Left colon (tissue), 2 donors: ENCODE results near the gene ARHGAP24. TPM values are rescaled to one million over a fixed set of nuclear protein-coding genes. Genes with fewer than 3 reads are reported as not detected.
"Not testable (repeated sequence)": the region's sequence is repeated elsewhere in the genome, so short reads cannot be mapped to it uniquely, and the experiment has no call there.

Experiments
- ATAC-seq: fragments of 200-7000 bp; cut with Tn5 transposase; one replicate; pipeline ENCODE4 v1.9.1; 2020; ENCODE audit warnings: mild to moderate bottlenecking, moderate library complexity
- DNase-seq, 2 donors: peaks; one replicate each; pipeline ENCODE4 v3.0.0-alpha.2; 2020
- intact Hi-C, 2 donors: fragments of 100-400 bp; cut with DNase I in 1 of 2; cut with micrococcal nuclease in 1 of 2; formaldehyde crosslinking; loops; one replicate each; pipeline versions ENCODE4 v1.11.2 to v1.14.0; 2022; cut with DNase I, micrococcal nuclease
- total RNA-seq, 2 donors: library from RNA; stranded (reverse); fragmentation: NEBNext Ultra II Directional; extraction: Animal tissue kit (Norgen Biotek cat#: 25700); gene quantifications; one replicate each; pipeline ENCODE4 v1.2.1, GENCODE V29; 2021
- donor health status: DM: no; HTN: no; CAD: no.
- donor health status: DM: yes; HTN: yes; CAD: no.

Gene ARHGAP24
- total RNA-seq, 2 donors from 2014 or later, result 6.0 to 7.0 TPM

DNA sequence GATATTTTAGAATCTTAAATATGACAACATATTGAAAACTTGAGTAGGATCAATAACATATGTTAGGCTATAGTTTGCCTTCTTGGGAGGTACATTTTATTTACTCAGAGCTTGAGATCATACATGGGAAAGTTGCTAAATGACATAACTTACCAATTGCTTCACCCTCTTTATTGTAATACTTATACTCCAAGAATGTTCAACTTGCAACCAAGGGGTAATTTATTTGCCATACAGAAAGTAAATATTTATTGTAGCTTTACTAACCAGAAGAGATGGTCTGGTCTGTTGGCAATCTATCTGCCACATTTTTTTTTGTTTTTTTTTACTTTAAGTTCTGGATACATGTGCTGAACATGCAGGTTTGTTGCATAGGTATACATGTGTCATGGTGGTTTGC lies 426.6 kb downstream of the ARHGAP24 start:
- no peak for DNase-seq
- intact Hi-C loops, result no loop called here

DNA sequence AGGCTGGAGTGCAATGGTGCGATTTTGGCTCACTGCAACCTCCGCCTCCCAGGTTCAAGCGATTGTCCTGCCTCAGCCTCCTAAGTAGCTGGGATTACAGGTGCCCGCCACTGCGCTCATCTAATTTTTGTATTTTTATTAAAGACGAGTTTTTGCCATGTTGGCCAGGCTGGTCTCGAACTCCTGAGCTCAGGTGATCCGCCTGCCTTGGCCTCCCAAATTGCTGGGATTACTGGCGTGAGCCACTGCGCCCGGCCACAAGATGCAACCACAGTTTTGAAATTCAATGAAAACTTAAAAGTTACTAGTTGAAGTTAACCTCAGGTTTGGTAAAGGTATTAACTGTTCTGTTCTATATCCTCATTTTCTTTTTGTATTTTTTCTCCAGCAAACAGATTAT lies 427.7 kb downstream of the ARHGAP24 start:
- DNase-seq, ATAC-seq, intact Hi-C loops: not testable (repeated sequence)

More for the DNA sequence above, 426.6 kb downstream of the ARHGAP24 start:
- no peak for ATAC-seq

DNA sequence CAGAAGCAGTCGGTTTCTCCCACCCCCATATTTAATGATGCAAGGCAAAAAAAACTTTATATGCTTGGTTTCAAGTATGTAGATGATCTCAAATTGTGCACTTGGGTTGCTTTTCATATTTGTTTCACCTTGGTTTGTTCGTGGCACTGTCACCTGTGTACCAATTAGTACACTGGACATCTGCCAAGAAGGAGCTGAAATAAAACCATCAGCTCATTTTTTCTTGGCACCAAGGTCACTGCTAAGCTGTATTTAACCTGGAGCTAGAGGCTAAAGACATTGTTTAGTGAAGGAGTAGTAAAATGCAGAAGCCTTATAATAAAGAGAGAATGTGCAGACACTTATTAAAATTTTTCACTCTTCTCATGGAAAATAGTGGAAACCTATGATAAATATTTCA lies 430.8 kb downstream of the ARHGAP24 start:
- ATAC-seq (peak; percentile 75), DNase-seq (no peak)
- intact Hi-C loops, result no loop called here

DNA sequence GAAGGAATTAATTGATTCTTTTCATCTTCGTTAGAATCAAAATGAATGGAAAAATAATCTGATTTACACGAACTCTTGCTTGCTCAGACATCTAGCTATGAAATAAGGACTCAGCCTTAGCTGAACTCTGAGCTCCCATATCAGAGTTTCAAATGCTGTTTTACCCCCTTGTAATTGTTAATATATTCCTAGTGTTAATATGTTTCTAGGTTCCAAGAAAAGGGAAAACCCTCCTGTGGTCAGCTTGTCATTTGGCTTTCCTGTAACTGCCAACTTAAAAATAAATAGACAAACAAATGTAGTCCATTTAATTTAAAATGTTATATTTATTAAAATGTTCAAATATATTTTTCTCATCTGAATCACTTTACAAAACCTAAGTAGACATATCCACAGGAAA lies 432.1 kb downstream of the ARHGAP24 start:
- intact Hi-C loops, result no loop called here
- DNase-seq, result no peak
- ATAC-seq, result no peak

DNA sequence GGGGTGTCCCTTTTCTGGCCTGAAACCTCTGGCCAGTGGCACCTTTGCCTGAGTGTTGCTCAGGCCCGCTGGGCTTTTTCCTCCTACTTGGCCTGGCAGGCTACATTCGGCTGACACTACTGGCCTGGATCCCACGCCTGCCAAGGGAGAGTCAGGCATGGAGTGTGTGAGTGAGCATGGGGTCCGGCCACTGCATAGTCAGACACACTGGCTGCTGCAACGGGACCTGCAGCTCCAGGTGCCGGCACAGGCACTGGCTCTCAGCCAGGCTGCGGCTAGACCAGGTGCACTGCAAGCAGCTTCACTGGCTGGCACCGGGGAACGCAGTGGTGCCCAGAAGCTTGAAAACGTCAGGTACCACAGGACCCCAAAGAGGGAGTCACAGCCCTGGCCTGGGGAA lies 434.9 kb downstream of the ARHGAP24 start:
- ATAC-seq (no peak), DNase-seq (peak in 1 of 2 donors; percentile 16)
- intact Hi-C loops, result no loop called here

DNA sequence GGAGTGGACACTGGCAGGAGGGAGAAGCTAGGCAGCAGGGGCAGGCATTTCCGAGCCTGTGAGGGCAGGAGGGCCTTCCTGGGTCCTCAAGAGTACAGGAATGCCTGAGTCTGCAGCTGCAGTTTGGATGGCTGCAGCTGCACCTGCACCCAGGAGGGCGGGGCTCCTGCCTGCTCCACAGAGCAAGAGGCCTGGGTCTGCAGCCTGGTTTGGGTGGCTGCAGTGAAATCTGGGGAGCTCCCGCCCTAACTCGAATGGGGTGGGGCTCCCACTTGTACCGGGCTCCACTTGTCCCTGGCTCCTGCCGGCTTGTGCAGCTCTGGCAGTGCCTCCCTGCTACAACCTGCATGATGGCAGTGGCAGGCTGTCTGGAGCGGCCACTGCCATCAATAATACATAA lies 436.0 kb downstream of the ARHGAP24 start:
- ATAC-seq (no peak), DNase-seq (no peak)
- intact Hi-C loops, result no loop called here

DNA sequence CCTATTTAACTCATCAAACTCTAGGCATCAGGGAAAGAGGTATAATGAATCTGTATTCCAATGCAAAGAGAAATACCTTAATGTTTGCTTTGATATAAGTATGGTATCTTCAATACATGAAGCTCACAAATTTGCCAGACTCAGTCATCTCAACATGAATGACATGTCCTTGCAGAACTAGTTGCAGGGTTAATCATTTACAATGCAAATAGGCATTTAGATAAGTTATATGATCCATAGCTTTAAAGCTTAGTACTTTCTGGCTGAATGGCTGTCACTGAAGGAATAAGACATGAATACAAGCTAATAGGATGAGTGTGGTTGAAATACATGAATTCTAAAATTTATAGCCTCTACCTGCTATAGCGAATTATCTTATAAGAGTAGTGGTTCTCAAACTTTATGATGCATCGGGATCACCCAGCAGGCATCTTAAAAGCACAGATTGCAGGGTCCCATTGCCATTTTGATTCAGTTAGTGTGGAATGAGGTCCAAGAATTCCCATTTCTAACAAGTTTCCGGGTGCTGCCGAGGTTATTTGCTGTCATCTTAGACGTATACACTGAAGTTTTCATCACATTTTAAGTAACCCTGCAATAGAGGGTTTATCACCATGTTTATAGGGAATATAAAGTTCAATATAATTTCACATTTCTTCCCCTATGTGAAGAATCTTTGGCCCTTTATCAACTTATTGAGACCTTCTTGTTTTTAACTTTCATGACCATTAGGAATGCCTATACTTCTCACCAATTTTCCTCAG lies 439.2 kb downstream of the ARHGAP24 start:
- peak; percentile 96 for ATAC-seq
- intact Hi-C loops, result no loop called here
- DNase-seq, result no peak

DNA sequence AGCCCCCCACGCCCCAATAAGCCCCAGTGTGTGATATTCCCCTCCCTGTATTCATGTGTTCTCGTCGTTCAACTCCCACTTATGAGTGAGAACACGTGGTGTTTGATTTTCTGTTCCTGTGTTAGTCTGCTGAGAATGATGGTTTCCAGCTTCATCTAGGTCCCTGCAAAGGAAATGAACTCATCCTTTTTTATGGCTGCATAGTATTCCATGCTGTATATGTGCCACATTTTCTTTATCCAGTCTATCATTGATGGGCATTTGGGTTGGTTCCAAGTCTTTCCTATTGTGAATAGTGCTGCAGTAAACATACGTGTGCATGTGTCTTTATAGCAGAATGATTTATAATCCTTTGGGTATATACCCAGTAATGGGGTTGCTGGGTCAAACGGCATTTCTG lies 440.6 kb downstream of the ARHGAP24 start:
- DNase-seq, intact Hi-C loops, ATAC-seq: not testable (repeated sequence)

DNA sequence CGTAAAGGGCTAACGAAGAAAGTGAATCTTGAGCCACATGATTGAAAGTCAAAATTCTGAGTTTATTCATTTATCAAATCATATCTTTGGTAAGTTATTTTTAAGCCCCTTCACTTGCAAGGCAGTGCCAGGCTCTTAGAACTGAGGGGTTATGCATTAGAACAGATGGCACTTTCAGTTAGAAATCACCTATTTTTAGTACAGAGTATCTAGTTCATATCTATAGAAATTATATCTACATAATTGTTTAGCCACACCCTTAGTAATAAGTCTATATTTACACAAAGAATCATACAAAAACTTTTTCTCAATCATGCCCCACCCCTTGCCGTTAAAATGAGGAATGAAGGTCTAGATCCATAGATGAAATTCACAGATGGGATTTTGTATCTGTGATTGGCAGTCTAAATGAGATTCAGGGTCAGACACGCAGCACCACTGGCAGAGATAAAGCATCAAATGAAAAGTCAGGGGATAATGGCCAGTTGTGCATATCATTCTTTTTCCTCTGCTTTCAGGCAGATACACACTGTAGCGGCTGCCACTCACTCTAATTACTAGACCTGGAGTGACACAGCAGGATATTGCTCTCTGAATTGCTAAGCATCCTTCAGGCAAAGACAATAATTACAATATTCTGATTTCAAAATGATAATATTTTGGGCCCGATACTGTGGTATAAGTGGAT lies 444.4 kb downstream of the ARHGAP24 start:
- DNase-seq (no peak), ATAC-seq (peak; percentile 34)
- intact Hi-C loops, result no loop called here

DNA sequence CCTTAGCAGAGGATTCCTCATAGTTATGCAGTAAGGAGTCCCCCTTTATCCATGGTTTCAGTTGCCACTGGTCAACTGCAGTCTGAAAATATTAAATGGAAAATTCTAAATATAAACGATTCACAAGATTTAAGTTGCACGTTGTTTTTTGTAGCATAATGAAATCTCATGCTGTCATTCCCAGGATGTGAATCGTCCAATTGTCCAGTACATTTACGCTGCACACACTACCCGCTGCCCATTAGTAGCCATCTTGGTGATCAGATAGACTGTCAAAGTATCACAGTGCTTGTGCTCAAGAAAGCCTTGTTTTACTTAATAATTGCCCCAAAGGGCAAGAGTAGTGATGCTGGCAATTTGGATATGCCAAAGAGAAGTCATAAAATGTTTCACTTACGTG lies 450.1 kb downstream of the ARHGAP24 start:
- DNase-seq (no peak), ATAC-seq (no peak)
- intact Hi-C loops, result no loop called here

DNA sequence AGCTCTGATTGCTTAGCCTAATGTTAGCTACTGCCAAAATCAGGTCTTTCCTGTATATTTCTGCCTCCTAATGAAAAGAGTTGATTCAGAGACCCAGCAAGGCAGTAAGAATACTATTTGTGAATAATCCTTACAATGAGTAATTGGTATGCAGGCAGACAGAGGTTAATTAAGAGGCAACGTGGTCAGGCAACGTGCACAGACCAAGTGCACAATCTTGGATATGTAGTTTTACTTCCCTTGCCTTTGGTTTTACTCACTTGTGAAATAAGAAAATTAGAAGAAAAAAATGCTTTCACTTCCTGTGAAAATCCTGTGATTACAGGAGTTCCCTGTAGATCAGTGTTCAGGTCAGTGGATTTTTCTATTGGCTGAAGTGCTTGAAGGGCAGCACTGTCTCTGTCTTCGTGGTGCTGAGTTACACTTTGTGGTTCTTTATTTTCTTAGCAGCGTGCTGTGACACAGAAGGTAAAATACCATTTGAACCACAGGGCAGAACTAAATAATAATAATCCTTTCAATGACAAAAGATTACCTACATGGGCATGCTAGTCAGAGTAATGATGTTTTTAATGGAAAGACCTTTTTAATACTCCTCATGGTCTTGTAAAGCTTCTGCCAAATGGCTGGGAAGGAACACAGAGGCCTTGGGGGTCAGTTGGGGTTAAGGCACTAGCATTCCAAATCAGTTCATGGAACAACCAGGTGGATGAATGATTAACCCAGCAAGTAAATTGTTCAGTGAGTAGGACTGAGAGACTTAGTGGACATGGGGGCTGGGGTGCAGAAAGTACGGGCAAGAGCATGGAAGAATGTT lies 454.0 kb downstream of the ARHGAP24 start:
- DNase-seq, result peak; percentile 16 to 39
- intact Hi-C loops, result no loop called here

DNA sequence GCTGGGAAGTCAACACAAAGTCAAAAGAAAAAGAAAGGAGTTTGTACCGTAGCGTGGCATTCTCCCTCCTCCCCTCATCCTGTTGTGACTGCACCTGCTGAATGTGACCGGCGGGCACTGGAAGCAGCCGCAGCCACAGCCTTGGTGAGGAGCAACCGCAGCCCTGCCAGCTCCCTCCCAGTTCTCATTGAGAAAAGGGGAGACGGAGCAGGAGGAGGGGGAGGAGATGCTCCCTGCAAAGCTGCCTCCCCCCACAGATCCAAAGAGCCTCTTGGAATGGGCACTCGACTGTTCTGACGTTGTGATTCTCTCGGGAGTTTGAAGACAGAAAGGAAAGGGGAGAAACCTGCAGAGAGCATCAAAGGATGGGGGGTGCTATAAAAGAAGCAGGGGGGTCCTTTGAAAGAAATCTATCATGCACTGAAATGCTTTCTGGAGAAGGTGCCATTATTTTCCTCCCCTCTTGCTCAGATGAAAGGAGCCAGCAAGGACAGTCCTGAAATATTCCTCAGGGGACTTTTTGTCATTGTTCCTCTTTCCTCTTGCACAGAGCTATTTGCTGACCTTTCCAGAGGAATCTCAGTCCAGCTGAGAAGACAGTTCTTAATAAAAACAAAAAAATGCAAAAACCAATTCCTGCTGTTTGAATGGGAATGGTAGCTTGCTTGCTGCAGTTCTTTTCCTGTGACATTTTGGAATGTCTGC lies 455.2 kb downstream of the ARHGAP24 start:
- ATAC-seq (peak; percentile 87), DNase-seq (peak; percentile 56 to 59)
- intact Hi-C loops, result no loop called here

More for the DNA sequence above, 454.0 kb downstream of the ARHGAP24 start:
- peak; percentile 88 for ATAC-seq

DNA sequence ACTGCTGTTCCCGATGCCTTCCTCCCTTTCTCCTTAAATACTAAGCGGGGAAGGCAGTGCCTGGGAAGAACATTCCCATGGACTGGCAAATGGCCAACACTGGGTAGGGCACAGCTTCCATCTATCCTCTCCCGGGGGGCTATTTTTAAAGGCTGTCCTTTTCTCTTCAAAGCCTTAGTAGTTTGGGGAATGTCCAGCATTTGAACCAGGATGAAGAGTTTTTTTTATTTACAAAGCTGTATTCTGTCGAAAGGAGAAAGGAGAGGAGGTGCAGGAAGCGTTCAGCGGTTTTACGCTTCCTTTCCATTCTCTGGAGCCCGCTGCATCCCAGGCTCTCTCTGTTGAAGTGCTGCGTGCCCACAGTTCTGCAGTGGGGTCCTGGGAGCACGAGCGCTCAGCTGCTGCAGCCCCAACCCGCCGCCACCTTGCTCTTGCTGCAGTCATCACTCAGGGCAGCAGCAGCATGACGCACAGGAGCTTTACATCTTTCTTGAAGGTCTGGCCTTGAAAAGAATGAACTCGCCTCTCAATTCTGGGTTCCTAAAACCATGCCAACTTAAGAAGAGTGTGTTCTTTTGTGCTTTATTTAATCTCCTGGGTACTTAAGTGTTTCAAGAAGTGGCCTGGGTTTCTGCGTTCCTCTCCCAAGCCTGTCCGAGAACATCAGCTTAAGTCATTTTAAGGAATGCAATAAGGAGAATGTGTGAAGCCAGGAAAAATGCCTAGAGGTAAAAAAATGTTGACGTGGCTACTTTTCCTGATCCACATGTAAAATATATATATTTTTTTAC lies 457.7 kb downstream of the ARHGAP24 start:
- DNase-seq (no peak), ATAC-seq (no peak)
- intact Hi-C loops, result no loop called here

DNA sequence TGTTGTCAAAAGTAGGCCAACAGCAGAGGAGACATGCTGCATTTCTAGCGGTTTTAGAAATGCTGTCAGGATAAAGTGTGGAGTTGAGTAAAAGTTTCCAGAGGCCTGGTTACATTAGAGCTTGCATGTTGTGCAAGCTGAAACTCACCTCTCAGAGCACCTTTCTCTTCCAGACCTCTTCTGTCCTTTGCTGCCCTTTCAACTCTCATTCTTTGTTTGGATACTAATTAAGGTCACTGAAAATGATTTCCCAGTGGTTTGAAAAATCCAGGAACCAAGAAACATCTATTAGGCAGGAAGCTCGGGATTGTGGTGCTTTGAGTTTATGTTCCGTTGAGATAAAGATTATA lies 458.3 kb downstream of the ARHGAP24 start:
- intact Hi-C loops, result no loop called here
- ATAC-seq (no peak), DNase-seq (no peak)

DNA sequence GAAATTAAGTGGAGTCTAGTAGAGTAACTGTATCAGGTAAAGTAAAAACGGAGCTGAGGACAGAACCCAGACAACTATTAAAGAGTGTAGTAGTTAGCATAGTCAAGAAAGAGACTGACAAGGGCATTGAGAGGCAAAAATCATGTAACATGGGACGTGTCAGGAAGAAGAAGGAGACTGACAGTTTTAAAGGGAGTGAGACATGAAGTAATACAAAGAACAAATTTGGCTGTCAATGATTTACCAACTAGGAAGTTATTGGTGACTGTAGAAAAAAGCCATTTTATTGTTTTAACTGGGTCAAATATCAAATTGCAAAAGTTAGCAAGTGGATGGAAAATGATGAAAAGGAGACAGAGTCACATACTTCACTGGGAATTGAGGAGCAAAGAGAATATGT lies 462.6 kb downstream of the ARHGAP24 start:
- no peak for DNase-seq
- intact Hi-C loops, result no loop called here
- ATAC-seq, result peak; percentile 89

DNA sequence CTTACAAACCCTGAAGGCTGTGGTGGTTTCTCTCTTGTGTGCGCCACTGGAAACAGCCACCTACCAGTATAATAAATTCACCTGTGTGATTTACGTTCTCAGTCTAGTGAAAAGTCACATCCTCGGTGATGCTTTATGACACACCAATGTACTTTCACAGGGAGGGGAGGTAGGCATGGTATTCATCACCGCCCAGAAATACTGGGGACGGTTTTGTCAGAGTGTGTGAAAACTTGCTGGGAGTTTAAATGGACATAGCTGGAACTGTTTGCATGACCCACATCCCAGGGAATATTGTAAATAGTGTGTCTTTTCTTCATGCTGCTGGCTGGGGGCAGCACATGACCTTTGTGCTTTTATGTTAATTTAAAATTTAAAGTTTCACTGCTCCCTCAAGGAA lies 463.1 kb downstream of the ARHGAP24 start:
- ATAC-seq, result peak; percentile 90
- intact Hi-C loops, result no loop called here
- no peak for DNase-seq

DNA sequence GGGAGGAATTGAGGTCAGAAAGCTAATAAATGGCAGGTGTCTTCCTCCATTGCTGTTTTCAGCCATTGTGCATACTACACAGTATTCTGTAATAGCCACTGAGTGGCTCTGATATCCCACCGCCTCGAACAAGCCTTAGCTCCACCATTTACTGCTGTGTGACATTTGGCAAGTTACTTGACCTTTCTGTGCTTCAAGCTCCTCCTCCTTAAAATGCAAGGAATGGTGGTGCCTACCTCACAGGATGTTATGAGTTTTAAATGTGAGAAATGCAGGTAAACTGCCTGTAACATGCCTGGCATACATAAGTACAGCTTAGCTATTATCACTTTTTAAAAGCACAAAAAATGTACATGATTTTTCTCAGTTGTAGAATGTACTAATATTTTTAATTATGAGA lies 464.0 kb downstream of the ARHGAP24 start:
- intact Hi-C loops, result no loop called here
- no peak for ATAC-seq
- no peak for DNase-seq

DNA sequence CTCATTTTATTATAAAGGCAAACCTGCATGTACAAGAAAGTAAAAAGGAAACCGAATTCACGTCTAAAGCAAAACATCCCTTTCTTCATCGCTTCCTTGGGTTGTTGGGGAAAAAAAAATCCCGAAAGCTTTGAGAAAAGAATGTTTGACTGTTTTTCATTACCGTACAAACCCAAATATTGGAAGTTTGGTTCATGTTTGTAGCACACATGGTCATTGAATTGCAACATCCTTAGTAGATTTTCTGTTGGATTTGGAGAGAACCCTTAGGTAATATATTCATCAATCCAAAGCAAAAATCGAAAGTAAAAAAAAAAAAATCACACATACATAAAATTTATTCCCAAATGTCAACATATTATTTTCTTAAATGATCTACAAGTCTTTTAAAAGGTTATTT lies 464.6 kb downstream of the ARHGAP24 start:
- intact Hi-C loops, result no loop called here
- ATAC-seq, result no peak
- DNase-seq, result no peak
